CD4-positive, alpha-beta T cell treated with Interleukin-15 for 4 hours (primary cell): Measurements from ENCODE around the gene PPIP5K2.
"Not testable (repeated sequence)": the region's sequence is repeated elsewhere in the genome, so short reads cannot be mapped to it uniquely, and the experiment has no call there.

ENCODE experiments used
- DNase-seq: peaks from one replicate; pipeline ENCODE4 v3.0.0-alpha.2; 2020; ENCODE audit warnings: low spot score

The PPIP5K2 gene

GRCh38 chr5:103208460-103208859, 88.4 kb downstream of the PPIP5K2 start:
- DNase-seq, result no peak

- no peak for DNase-seq
These were observed 89.0 kb downstream of the PPIP5K2 start for GRCh38 chr5:103209065-103209464.

DNA sequence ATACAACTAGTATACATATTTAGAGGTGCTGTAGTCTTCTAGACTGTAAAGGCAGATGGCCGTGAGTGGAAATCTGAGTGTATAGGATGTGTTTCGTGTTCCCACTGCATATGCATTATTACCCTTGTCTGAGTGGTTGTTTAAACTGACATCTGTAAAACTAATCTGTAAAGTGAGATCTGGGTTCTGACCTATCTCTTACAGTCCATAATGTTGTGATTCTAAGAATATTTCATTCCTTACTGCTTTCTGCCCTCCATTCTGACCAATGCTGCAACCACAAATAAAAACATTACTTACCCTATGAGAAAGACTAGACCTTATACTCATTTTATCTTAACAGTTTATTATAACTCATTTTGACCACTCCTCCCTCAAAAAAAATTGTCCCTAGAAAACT, 90.9 kb downstream of the PPIP5K2 start:
- DNase-seq, result no peak

DNA sequence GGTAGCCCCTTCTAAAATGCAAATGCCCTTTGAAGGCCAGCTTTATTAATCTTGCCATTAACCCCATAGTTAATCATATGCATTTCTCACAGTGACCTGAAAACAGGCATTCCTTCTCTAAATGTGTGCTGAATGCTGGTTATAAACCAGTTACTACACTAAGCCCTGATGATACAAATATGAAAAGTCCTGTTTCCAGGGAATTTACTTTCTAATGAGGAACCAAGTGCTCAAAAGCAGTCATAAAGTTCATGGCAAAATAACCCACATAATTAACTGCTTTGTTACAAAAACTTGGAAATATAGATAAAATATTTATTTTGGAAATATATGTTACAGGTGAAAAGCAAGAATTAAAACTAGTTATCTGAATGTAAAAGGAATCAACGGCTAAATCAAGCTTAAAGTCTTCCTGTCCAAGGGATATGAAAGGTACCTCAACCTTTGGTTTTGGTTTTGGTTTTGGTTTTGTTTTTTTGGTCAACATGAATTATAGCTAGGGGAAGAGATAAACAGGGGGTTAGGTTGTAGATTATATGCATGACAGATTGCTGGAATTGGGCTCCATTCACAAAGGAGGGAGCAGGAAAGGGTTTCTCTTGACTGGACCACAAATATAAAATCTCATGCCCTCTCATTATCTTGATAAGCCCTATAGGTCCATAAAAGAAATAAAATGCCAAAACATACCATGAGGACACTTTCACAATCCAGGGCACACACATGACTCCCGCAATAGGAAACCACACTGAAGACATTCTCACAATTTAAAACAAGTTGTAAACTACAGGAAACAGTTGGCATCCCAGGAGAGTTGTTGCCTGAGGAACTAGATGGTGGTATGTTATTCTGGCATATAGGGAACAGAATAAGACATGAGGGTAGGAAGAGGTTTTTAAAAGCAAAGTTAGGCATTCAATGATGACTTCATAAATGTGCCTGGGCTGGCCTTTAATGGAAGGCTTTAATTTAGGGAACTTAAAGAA, 91.8 kb downstream of the PPIP5K2 start:
- DNase-seq, result peak; percentile 7

DNA sequence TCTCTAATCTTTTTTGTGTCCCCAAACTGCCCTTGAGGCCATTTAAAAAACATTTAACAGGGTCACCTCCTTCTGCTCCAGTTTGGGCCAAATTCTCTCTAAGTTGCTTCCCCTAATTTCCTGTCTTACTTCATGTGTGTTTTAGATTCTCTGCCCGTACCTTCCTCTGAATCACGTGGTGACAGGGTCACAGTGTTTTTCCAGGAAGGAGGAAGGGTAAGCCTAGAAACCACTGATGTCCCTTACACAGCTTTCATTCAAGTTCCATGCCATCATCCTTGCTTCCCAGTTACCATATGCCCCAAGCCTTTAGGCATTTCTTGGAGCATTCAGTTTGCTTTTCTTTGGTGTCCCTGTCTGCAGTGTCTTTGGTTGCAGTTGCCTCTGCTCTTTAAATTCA, 96.0 kb downstream of the PPIP5K2 start:
- DNase-seq, result no peak

GRCh38 chr5:103216697-103217096, 96.6 kb downstream of the PPIP5K2 start:
- DNase-seq, result no peak

- DNase-seq, result no peak
These were observed 97.0 kb downstream of the PPIP5K2 start for GRCh38 chr5:103217101-103217500.

DNA sequence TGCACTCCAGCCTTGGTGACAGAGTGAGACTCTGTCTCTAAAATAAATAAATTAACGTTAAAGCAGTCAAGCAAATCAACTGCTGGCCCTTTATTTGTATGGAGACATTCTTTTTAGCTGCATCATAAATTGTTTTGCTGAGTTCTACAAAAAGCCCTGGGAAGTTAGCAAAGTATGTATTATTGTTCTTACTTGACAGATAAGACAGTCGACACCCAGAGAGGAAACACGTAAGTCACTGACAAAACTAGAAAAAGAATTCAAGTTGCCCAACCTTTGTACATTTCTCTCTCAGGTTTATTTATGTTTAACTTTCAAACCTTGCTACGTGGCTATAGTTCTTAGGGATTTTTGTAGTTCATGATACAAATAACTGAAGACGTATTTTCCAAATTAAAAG, 98.1 kb downstream of the PPIP5K2 start:
- no peak for DNase-seq

- not testable (repeated sequence) for DNase-seq
These were observed 99.0 kb downstream of the PPIP5K2 start for GRCh38 chr5:103219074-103219473.

DNA sequence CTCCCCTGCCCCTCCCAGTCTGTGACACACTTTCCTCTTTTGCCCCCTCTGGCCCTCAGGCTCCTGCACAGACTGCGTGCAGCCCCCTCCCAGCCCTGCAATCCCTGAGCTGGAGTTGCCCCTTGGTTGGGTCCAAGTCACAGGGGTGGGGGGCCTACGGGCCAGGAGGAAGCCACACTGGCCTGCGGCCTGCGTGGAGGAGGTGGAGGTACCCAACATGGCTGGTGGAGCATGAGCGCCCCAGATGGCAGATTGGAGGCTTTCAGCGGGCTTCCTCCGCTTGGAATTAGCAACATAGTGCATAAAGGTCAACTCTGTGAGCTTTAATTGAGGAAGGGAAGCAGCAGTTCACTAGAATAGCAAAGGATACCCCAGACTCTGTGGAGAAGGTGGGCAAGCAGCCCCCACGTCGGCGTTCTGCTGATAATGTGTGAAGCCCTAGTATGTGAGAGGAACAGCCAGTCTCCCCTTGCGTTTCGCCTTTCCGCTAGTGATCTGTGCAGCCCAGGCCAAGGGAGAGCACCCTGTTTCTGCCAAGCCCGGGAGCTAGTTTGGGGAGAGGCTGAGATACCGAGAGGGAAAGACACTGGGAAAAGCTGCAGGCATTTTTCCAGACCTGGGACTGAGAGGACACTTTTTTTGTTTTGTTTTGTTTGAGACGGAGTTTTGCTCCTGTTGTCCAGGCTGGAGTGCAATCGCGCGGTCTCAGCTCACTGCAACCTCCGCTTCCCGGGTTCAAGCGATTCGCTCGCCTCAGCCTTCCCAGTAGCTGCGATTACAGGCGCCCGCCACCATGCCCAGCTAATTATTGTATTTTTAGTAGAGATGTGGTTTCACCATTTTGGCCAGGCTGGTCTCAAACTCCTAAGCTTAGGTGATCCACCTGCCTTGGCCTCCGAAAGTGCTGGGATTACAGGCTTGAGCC, 103.2 kb downstream of the PPIP5K2 start:
- no peak for DNase-seq

DNA sequence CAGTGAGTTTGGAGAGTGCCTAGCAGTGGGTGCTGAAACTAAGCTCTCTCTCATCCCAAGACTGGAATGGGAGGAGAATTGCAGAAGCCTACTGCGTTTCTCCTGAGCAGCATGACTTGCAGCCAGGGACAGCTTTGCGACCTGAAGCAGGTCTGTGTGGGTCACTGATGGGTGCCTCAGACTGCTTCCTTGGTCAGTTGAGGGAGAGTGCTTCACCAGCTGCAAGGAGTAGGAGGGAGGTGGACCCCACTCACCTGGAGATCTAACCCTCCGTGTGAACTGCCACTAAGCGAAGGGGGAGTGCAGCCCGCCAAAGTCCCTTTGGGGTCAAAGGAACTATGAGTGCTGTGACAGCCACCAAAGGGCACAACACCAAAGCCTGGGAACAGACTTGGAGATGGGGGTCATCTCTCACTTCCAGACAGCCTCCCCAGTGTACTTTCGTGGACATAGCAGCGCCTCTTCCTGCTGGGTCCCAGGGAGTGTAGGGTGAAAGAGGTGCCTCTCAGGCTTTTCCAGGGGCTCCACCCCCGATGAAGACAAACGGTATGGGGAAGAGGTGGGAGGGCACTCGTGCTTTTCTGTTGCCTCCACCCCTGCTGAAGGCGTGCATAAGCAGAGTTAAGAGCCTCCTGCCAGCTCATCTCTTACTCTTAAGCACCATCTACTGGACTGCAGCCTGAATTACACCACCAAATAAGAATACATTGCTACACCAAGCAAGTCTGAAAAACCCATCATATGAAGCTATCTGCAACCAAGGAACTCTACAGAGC, 104.2 kb downstream of the PPIP5K2 start:
- DNase-seq, result peak; percentile 48

DNA sequence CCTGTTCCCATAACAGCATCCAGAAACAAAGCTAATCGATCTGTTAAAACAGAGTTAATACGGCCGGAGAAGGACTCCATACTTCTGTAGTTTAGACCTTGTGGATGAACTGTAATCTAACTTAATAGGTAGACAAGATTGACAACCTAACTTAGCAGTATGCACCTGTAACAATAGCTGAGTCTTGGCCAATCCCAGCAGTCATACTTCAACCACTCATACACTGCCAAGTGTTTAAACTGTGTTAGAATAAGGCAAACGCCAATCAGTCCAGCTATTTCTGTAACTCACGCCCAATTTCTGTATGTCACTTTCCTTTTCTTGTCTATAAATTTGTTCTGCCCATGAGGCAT, 104.8 kb downstream of the PPIP5K2 start:
- DNase-seq, result no peak

DNA sequence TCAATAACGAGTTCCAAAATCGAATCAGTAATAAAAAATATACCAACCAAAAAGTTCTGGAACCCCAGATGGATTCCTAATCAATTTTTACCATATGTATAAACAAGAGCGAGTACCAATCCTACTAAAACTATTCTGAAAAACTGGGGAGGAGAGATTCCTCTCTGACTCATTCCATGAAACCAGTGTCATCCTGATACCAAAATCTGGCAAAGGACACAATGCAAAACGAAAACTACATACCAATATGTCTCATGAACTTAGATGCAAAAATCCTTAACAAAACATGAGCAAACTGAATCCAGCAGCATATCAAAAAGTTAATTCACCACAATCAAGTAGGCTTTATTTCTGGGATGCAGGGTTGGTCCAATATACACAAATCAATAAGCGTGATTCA, 108.0 kb downstream of the PPIP5K2 start:
- DNase-seq, result no peak

DNA sequence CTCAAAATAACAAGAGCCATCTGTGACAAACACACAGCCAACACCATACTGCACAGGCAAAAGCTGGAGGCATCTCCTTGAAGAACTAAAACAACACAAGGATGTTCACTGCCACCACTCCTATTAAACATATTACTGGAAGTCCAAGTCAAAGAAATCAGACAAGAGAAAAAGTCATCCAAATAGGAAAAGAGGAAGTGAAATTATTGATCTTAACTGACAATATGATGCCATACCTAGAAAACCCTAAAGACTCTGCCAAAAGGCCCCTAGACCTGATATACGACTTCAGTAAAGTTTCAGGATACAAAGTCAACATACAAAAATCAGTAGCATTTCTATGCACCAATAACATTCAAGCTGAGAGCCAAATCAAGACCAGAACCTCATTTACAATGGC, 108.5 kb downstream of the PPIP5K2 start:
- DNase-seq, result no peak

GRCh38 chr5:103232393-103232999, 112.4 kb downstream of the PPIP5K2 start:
- peak; percentile 35 for DNase-seq

GRCh38 chr5:103234239-103234975, 114.3 kb downstream of the PPIP5K2 start:
- no peak for DNase-seq

- no peak for DNase-seq
These were observed 115.8 kb downstream of the PPIP5K2 start for GRCh38 chr5:103235891-103236290.

- DNase-seq, result no peak
These were observed 117.7 kb downstream of the PPIP5K2 start for GRCh38 chr5:103237778-103238177.

GRCh38 chr5:103243665-103244064, 123.6 kb downstream of the PPIP5K2 start:
- no peak for DNase-seq

DNA sequence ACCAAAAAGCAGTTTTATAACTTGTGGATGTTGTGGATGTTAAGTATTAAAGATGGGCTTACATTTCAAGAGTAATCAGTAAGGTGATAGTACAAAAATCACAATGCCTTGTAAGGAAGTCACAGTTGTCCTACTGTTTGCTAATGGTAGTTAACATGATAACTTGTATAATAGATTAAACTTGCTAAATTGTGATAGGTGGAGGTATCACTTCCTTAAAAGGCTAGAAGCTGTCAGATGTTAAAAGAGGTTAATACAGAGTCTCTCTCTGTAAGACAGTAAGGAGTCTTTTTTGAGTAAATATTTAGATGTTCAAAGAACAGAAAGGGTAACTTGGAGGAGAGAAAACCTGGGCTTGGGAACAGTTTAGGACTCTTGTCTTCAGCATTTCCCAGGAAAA, 124.3 kb downstream of the PPIP5K2 start:
- DNase-seq, result no peak

DNA sequence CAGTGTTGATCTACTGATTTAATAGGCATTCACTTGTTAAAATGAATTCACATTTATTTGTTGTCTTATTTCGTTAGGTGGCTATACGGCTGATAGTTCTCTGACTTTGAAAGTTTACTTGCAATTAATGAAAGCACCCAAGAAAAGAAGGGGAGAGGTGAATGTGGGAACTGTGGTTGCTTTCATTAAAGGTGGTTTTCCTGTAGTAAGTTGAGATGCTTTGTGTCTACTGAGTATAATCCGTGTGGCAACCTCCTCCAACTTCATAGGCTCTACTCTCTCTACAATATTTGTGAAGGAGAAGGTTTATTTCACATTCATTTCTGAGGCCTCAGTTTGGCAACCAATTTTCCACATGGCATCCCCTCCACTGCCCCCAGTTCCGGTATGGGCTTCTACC, 125.7 kb downstream of the PPIP5K2 start:
- no peak for DNase-seq
